Measurements from ENCODE around the gene INO80E.

Gene INO80E

DNA sequence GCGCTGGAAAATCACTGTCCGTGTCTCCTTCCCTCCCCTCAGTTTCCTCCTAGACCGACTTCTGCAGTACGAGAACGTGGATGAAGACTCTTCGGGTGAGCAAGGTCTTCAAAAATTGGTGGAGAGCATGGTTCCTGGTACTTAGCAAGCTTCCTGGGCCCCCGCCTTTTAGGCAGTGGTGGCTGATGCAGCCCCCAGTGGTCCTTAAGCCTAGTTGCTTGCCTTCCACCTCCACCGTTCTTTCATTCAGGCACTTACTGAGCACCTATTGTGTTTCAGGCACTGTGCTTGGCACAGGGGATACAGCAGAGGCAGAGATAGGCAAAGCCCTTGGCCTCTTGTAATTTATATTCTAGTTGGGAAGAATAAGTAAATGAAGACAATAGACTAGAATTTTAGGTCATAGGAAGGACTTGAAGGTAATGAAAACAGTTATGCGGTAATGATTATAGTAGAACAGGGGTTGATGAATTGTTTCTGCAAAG lies 767 bp downstream of the INO80E start:
- Histone ChIP-seq H3K9me3 (ENCODE audit: severe bottlenecking) (no peaks in the 10 kb centered on the region), H3K27ac (peak overlapping the region; percentile 100), H3K27me3 (ENCODE audit: insufficient read depth, low read depth, severe bottlenecking) (no peaks in the 10 kb centered on the region), H3K36me3 (peaks cover 55% of the 10 kb centered on the region), H3K4me3 (ENCODE audit: low read depth, low read length) (peak overlapping the region; percentile 77)
- TF ChIP-seq, protein P1, sequence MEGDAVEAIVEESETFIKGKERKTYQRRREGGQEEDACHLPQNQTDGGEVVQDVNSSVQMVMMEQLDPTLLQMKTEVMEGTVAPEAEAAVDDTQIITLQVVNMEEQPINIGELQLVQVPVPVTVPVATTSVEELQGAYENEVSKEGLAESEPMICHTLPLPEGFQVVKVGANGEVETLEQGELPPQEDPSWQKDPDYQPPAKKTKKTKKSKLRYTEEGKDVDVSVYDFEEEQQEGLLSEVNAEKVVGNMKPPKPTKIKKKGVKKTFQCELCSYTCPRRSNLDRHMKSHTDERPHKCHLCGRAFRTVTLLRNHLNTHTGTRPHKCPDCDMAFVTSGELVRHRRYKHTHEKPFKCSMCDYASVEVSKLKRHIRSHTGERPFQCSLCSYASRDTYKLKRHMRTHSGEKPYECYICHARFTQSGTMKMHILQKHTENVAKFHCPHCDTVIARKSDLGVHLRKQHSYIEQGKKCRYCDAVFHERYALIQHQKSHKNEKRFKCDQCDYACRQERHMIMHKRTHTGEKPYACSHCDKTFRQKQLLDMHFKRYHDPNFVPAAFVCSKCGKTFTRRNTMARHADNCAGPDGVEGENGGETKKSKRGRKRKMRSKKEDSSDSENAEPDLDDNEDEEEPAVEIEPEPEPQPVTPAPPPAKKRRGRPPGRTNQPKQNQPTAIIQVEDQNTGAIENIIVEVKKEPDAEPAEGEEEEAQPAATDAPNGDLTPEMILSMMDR (IDR thresholded peaks at IDR 0.05; ENCODE audit: low read depth, low read length) = no peak
- DNase-seq = no peak

DNA sequence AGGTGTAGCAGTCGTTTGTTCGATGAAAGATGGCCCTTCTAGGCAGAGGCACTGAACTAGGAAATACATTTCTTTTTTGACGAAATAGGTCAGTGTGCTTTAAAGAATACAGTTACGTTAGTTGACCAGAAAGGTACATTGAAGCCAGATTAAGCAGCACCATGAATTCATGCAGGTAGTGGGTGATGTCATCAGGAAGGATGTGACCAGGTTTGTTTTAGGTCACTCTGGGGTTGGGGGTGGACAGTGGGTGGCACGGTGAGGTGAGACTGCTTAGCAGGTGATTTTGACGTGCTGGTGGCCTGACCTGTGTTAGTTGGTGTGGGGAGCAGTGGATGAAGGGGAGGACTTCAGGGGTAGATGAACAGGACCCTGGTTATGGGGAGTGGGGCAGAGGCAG lies 3.6 kb downstream of the INO80E start:
- H3K4me3 ChIP-seq (ENCODE audit: low read depth, low read length) = no peak overlapping the region
- no peaks in the 10 kb centered on the region for H3K9me3 ChIP-seq (ENCODE audit: severe bottlenecking)
- no peak overlapping the region for H3K27ac ChIP-seq
- no peaks in the 10 kb centered on the region for H3K27me3 ChIP-seq (ENCODE audit: insufficient read depth, low read depth, severe bottlenecking)
- no peak for DNase-seq
- TF ChIP-seq, protein P1 (IDR thresholded peaks at IDR 0.05; ENCODE audit: low read depth, low read length) = no peak
- peaks cover 46% of the 10 kb centered on the region for H3K36me3 ChIP-seq

DNA sequence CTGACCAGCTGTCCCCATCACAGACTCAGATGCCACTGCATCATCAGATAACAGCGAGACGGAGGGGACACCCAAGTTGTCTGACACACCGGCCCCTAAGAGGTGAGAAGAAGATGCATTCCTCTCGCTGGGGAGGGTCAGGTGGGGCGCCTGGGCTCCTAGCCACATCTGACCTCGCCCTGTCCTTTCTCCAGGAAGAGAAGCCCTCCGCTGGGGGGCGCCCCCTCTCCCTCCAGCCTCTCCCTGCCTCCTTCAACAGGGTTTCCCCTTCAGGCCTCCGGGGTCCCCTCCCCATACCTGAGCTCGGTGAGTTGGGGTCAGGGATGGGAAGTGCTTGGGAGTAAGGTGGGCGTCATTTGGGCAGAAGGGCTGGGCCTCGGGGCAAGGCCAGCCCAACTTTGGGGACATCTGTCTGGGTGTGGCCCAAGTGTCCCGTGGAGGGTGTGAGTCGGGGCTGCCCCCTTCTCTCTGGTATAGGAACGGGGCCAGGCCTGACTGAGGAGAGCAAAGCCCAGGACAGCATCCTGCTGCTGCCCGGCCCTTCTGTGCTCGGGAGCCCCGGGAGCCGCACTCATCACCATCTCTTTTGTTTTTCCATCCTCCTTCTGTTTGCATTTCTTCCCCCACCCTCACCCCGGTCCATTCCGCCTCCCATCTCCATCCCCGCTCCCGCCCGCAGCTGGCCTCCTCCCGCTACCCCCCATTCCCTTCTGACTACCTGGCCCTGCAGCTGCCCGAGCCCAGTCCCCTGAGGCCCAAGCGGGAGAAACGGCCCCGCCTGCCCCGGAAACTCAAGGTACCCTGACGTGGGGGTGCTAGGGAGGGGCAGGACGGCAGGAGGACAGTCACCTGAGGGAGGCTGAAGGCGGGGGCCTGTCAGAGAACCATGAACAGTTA lies 4.9 kb downstream of the INO80E start:
- Histone ChIP-seq H3K4me3 (ENCODE audit: low read depth, low read length) (no peak overlapping the region), H3K9me3 (ENCODE audit: severe bottlenecking) (no peaks in the 10 kb centered on the region), H3K27ac (no peak overlapping the region), H3K36me3 (peaks cover 44% of the 10 kb centered on the region), H3K27me3 (ENCODE audit: insufficient read depth, low read depth, severe bottlenecking) (no peaks in the 10 kb centered on the region)
- TF ChIP-seq, protein P1 (IDR thresholded peaks at IDR 0.05; ENCODE audit: low read depth, low read length) = no peak
- no peak for DNase-seq

DNA sequence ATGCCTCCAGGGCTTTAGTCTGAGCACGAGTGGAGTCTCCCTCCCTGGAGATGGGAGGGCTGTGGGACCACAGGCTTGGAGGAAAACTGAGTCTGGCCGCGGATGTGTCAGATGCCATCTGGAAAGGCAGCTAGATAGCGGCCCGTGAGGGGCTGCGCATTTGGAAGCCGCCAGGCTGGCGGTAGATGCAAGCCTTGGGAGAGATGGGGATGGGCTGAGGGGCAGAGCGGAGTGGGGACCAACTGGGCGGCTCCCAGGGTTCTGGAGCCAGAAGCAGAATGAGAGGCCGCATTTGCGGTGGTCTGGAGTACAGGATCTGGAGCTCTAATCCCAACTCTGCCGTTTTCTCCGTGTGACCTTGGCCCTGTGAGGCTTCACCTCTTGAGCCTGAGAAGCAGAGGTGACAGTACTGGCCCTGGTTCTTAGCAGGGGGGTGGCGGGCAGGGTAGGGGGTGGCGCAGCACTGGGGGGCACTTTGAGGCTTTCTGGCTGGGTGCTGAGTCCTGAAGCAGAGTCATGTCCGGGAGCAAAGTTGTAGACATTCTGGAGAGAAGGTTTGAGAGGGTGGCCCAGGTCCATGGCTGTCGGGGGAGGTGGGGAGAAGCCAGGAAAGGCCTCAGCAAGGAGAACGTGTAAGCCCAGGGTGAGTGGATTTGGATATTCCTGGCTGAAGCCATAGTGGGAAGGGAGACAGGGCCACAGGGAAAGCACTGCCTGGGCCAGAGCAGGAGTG lies 6.7 kb downstream of the INO80E start:
- H3K27me3 ChIP-seq (ENCODE audit: insufficient read depth, low read depth, severe bottlenecking) = no peaks in the 10 kb centered on the region
- no peak overlapping the region; the same call in 1 of the 2 replicates for H3K27ac ChIP-seq
- no peak for DNase-seq
- TF ChIP-seq, protein P1 (IDR thresholded peaks at IDR 0.05; ENCODE audit: low read depth, low read length) = no peak
- H3K4me3 ChIP-seq (ENCODE audit: low read depth, low read length) = no peak overlapping the region
- no peaks in the 10 kb centered on the region for H3K9me3 ChIP-seq (ENCODE audit: severe bottlenecking)
- H3K36me3 ChIP-seq = peaks cover 41% of the 10 kb centered on the region

DNA sequence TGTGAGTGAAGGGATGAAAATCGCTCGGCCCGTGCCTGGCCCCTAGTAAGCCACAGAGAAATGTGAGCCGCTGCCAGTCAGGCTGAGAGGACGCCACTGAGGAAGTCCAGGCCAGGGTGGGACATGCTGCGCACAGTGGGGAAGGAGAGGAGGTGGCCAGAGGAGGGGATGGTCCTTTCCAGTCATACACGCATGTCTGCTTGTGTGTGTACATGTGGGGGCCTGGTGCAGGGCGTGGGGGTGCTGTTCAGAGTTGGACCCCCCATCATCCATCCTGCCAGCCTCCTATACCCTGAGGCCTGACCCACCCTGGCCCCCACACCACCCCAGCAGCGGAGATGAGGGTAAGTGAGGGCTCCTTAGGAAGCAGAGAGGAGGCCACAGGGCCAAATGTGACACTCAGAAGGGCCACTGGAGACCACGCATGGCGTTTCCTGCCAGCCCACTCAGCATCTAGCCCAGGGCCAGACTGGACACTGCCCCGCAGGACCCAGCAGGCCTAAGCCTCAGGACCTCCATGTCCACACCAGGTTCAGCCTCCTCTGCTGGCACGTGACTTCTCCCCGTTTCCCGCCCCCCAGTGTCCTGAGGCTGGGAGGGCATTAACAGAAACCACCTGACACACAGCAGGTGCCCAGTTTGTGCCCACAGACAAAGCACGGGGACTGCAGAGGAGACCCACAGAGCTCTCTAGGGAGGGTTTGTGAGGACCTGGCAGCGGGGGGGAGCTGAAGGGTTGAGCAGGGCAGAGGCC lies 7.8 kb downstream of the INO80E start:
- TF ChIP-seq, protein P1 (IDR thresholded peaks at IDR 0.05; ENCODE audit: low read depth, low read length) = no peak
- Histone ChIP-seq H3K27me3 (ENCODE audit: insufficient read depth, low read depth, severe bottlenecking) (no peaks in the 10 kb centered on the region), H3K36me3 (peaks cover 35% of the 10 kb centered on the region), H3K9me3 (ENCODE audit: severe bottlenecking) (no peaks in the 10 kb centered on the region), H3K27ac (peak overlapping the region; percentile 69), H3K4me3 (ENCODE audit: low read depth, low read length) (no peak overlapping the region)
- no peak for DNase-seq

All from WERI-Rb-1 (cell line).